ENCODE measurements around the gene C17orf75.

Gene C17orf75

GRCh38 chr17:32289471-32290070, 52.4 kb downstream of the C17orf75 start:
- Histone ChIP-seq H3K27ac (no peak overlapping the region), H3K4me3 (ENCODE audit: low read depth, low read length) (no peak overlapping the region), H3K36me3 (peaks cover 26% of the 10 kb centered on the region), H3K9me3 (ENCODE audit: severe bottlenecking) (no peaks in the 10 kb centered on the region), H3K27me3 (ENCODE audit: insufficient read depth, low read depth, severe bottlenecking) (no peaks in the 10 kb centered on the region)
- no peak for DNase-seq
- no peak for TF ChIP-seq CTCF (IDR thresholded peaks at IDR 0.05; ENCODE audit: low read depth, low read length)

GRCh38 chr17:32288615-32289014, 53.4 kb downstream of the C17orf75 start:
- H3K27ac ChIP-seq, result no peak overlapping the region
- TF ChIP-seq CTCF (IDR thresholded peaks at IDR 0.05; ENCODE audit: low read depth, low read length), result no peak
- H3K36me3 ChIP-seq, result peaks cover 21% of the 10 kb centered on the region
- H3K4me3 ChIP-seq (ENCODE audit: low read depth, low read length), result no peak overlapping the region
- H3K9me3 ChIP-seq (ENCODE audit: severe bottlenecking), result no peaks in the 10 kb centered on the region
- no peaks in the 10 kb centered on the region for H3K27me3 ChIP-seq (ENCODE audit: insufficient read depth, low read depth, severe bottlenecking)
- no peak for DNase-seq

- H3K36me3 ChIP-seq, result peaks cover 22% of the 10 kb centered on the region
- no peaks in the 10 kb centered on the region for H3K9me3 ChIP-seq (ENCODE audit: severe bottlenecking)
- peak; percentile 36 for DNase-seq
- H3K4me3 ChIP-seq (ENCODE audit: low read depth, low read length), result no peak overlapping the region
- H3K27ac ChIP-seq, result 0 out of 2 replicates have a peak overlapping the region, but pooled peaks have one; percentile 4
- peak; percentile 46; the same call in 1 of the 2 replicates for TF ChIP-seq CTCF (IDR thresholded peaks at IDR 0.05; ENCODE audit: low read depth, low read length)
- H3K27me3 ChIP-seq (ENCODE audit: insufficient read depth, low read depth, severe bottlenecking), result no peaks in the 10 kb centered on the region
Observed at GRCh38 chr17:32287804-32288511, 54.0 kb downstream of the C17orf75 start.

- Histone ChIP-seq H3K36me3 (peaks cover 21% of the 10 kb centered on the region), H3K4me3 (ENCODE audit: low read depth, low read length) (no peak overlapping the region), H3K27me3 (ENCODE audit: insufficient read depth, low read depth, severe bottlenecking) (no peaks in the 10 kb centered on the region), H3K27ac (no peak overlapping the region), H3K9me3 (ENCODE audit: severe bottlenecking) (no peaks in the 10 kb centered on the region)
- TF ChIP-seq CTCF (IDR thresholded peaks at IDR 0.05; ENCODE audit: low read depth, low read length), result no peak
- no peak for DNase-seq
Observed at GRCh38 chr17:32286518-32286900, 55.5 kb downstream of the C17orf75 start.

GRCh38 chr17:32285746-32286517, 56.0 kb downstream of the C17orf75 start:
- no peak for TF ChIP-seq CTCF (IDR thresholded peaks at IDR 0.05; ENCODE audit: low read depth, low read length)
- H3K9me3 ChIP-seq (ENCODE audit: severe bottlenecking), result no peaks in the 10 kb centered on the region
- H3K4me3 ChIP-seq (ENCODE audit: low read depth, low read length), result no peak overlapping the region
- peaks cover 21% of the 10 kb centered on the region for H3K36me3 ChIP-seq
- DNase-seq, result no peak
- no peaks in the 10 kb centered on the region for H3K27me3 ChIP-seq (ENCODE audit: insufficient read depth, low read depth, severe bottlenecking)
- no peak overlapping the region for H3K27ac ChIP-seq

Data from WERI-Rb-1 (cell line).